Psoas muscle (tissue), 8 donors: ENCODE results near the gene TSHR. TPM values are rescaled to one million over a fixed set of nuclear protein-coding genes. Genes with fewer than 3 reads are reported as not detected.

Source experiments
- ATAC-seq, 4 donors: fragments of 200-7000 bp; cut with Tn5 transposase; one replicate each; pipeline ENCODE4 v1.9.1; 2020; ENCODE audit warnings: moderate library complexity in 3 of 4, mild to moderate bottlenecking in 2 of 4
- DNase-seq, 2 donors: peaks; one replicate each; pipeline ENCODE4 v3.0.0-alpha.2; 2020
- H3K27ac ChIP-seq: fragments of 200-600 bp; one replicate; pipeline ENCODE4 v1.8.0; 2022
- H3K27me3 ChIP-seq, 3 donors: fragments of 200-600 bp in 1 of 3; one replicate each; pipeline versions ENCODE4 v1.6.1 to v1.8.0; 2013 to 2022; ENCODE audit warnings: low read length in 2 of 3, mild to moderate bottlenecking in 2 of 3, moderate library complexity in 1 of 3; ENCODE audit not compliant: insufficient read depth in 3 of 3
- H3K36me3 ChIP-seq, 2 donors: fragments of 200-600 bp in 1 of 2; one replicate each; pipeline versions ENCODE4 v1.6.1 to v1.8.0; 2013 to 2022; ENCODE audit warnings: low read depth in 1 of 2, mild to moderate bottlenecking in 1 of 2, moderate library complexity in 1 of 2; ENCODE audit not compliant: insufficient read depth in 1 of 2
- H3K4me1 ChIP-seq: fragments of 200-600 bp; one replicate; pipeline ENCODE4 v1.8.0; 2022
- H3K4me3 ChIP-seq: fragments of 200-600 bp; one replicate; pipeline ENCODE4 v1.8.0; 2022; ENCODE audit warnings: mild to moderate bottlenecking
- H3K9me3 ChIP-seq: fragments of 200-600 bp; one replicate; pipeline ENCODE4 v1.8.0; 2022
- CTCF ChIP-seq: fragments of 200-600 bp; IDR thresholded peaks from one replicate; pipeline ENCODE4 v1.8.0; 2022; ENCODE audit warnings: antibody characterized with exemption
- WGBS, 3 donors: extraction: QIAGEN DNeasy Blood & Tissue Kit; methylation state at CpG; one replicate each; pipeline versions ENCODE4 v1.1.6 to v1.1.7; 2013; 5-methylcytosine and 5-hydroxymethylcytosine counted together
- intact Hi-C, 2 donors: fragments of 100-400 bp; cut with DNase I; formaldehyde crosslinking; loops; one replicate each; pipeline versions ENCODE4 v1.11.0 to v1.14.2; 2022
- polyA plus RNA-seq, 3 donors: library from polyadenylated mRNA; stranded (reverse); fragments of 200-250 nt; gene quantifications; one replicate each; pipeline ENCODE4 v1.2.3, GENCODE V29; 2013
- total RNA-seq, 4 donors: library from RNA; stranded (reverse); fragmentation: NEBNext Ultra II Directional in 2 of 4; extraction: Animal tissue kit (Norgen Biotek cat#: 25700) in 2 of 4; gene quantifications; one replicate each; pipeline versions ENCODE4 v1.2.1 to v1.2.4, GENCODE V29; 2021 to 2023
- donor health status: healthy with polysubstance abuse.
- donor health status: DM: no; HTN: no; CAD: no; lungs with moderate emphysema.
- donor health status: Bipolar disorder and iron deficiency.
- donor health status: healthy.
- donor health status: DM: yes; HTN: yes; CAD: no.
- donor health status: DM: no; HTN: no; CAD: no.
- donor health status: DM: no; HTN: no; CAD: no.
- donor health status: DM: yes; HTN: yes; CAD: no.

TSHR gene
- total and polyA plus RNA-seq, 7 donors, result 0.01 to 0.60 (median 0.12) TPM; not detected in 2

- ATAC-seq, result peak in 1 of 4 donors; percentile 32
- Histone ChIP-seq H3K36me3 (no peaks in the 10 kb centered on the region), H3K4me3 (no peak overlapping the region), H3K4me1 (peaks cover 6% of the 10 kb centered on the region), H3K27ac (no peak overlapping the region), H3K9me3 (no peaks in the 10 kb centered on the region), H3K27me3 (no peaks in the 10 kb centered on the region)
- DNase-seq, result no peak
- TF ChIP-seq CTCF, result no peak
- WGBS, 3 donors, result 47 to 50% (median 48%) methylated on average over 4 of the region's 4 CpGs
- intact Hi-C loops, result loop anchor here in 1 of 2 donors (5.0 kb wide), 1 partner anchor 168 kb away; no protein-coding TSS in a partner anchor
Measured at GRCh38 chr14:81165188-81165587, 209.8 kb downstream of the TSHR start.

- TF ChIP-seq CTCF, result no peak
- H3K9me3 ChIP-seq, result no peaks in the 10 kb centered on the region
- H3K36me3 ChIP-seq, result no peaks in the 10 kb centered on the region
- H3K27ac ChIP-seq, result no peak overlapping the region
- peaks cover 11% of the 10 kb centered on the region for H3K4me1 ChIP-seq
- H3K4me3 ChIP-seq, result no peak overlapping the region
- 81 to 89% (median 82%) methylated on average over 2 of the region's 2 CpGs for WGBS, 3 donors
- DNase-seq (no peak), ATAC-seq (no peak)
- H3K27me3 ChIP-seq, result no peaks in the 10 kb centered on the region
- intact Hi-C loops, result loop anchor here in 1 of 2 donors (5.0 kb wide), 1 partner anchor 169 kb away; no protein-coding TSS in a partner anchor
Measured at GRCh38 chr14:81166121-81166520, 210.7 kb downstream of the TSHR start.

- WGBS, 3 donors, result 54 to 63% (median 55%) methylated on average over 4 of the region's 4 CpGs
- H3K36me3 ChIP-seq, result no peaks in the 10 kb centered on the region
- no peak for ATAC-seq
- H3K9me3 ChIP-seq, result no peaks in the 10 kb centered on the region
- H3K4me1 ChIP-seq, result peaks cover 16% of the 10 kb centered on the region
- intact Hi-C loops, result loop anchor here in 1 of 2 donors (5.0 kb wide), 1 partner anchor 172 kb away; no protein-coding TSS in a partner anchor
- peak overlapping the region; percentile 89 for H3K4me3 ChIP-seq
- DNase-seq, result no peak
- TF ChIP-seq CTCF, result no peak
- no peaks in the 10 kb centered on the region for H3K27me3 ChIP-seq
- peak overlapping the region; percentile 89 for H3K27ac ChIP-seq
Measured at GRCh38 chr14:81169267-81169666, 213.8 kb downstream of the TSHR start.

GRCh38 chr14:81169711-81170103, 214.3 kb downstream of the TSHR start:
- peak overlapping the region; percentile 89 for H3K27ac ChIP-seq
- peak; percentile 23 to 71 (median 49) for ATAC-seq
- peaks cover 16% of the 10 kb centered on the region for H3K4me1 ChIP-seq
- H3K4me3 ChIP-seq, result peak overlapping the region; percentile 89
- intact Hi-C loops, result loop anchor here (1.0 to 5.0 kb wide), 4 partner anchors 38 to 217 kb away; no protein-coding TSS in a partner anchor
- TF ChIP-seq CTCF, result no peak
- WGBS, 3 donors, result 1 to 4% (median 1%) methylated on average over 9 to 10 of the region's 10 CpGs
- no peaks in the 10 kb centered on the region for H3K36me3 ChIP-seq
- no peaks in the 10 kb centered on the region for H3K9me3 ChIP-seq
- H3K27me3 ChIP-seq, result no peaks in the 10 kb centered on the region
- peak; percentile 61 to 84 for DNase-seq
